Measurements from ENCODE around the gene NDUFV3. TPM values are rescaled to one million over a fixed set of nuclear protein-coding genes. Genes with fewer than 3 reads are reported as not detected.

The NDUFV3 gene
- total RNA-seq, 1 donor from 2014 or later, result 33.9 TPM

DNA sequence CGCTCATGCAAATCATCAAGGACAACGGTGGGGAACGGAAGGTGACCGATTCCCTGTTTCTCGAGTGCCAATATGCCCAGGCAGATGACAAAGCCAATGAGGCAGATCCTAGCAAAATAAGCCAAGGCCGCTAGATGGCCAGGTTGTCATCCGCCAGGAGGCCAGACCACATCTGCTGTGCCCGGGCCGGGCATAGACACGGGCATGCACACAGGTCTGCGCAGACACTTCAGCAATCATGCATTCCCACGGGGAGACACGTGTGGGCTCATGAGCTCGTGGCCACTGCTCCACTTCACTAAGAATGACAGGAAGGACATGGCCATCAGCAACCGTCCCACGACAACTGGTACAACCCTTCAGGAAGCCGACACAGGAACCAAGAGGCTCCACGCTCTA, 37.2 kb upstream of the NDUFV3 start:
- intact Hi-C loops (cut with micrococcal nuclease), result no loop called here

DNA sequence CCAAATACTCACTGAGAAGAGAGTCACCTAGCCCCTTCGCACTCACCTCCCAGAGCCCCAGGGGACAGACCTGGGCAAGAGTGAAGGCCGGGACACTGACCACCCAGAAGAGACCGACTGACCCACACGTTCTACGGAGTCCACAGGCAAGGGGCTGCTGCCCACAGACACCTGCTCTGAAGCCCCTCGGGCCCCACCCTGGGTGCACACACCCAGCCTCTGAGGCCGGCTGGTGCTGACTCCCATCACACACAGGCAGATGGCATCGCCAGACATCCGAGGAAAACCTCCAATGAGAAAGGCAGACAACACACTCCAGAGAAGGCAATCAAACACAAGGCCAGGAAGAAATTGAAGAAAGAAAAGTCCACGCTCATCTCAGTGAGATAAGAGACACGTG, 35.9 kb upstream of the NDUFV3 start:
- intact Hi-C loops (cut with micrococcal nuclease), result no loop called here

DNA sequence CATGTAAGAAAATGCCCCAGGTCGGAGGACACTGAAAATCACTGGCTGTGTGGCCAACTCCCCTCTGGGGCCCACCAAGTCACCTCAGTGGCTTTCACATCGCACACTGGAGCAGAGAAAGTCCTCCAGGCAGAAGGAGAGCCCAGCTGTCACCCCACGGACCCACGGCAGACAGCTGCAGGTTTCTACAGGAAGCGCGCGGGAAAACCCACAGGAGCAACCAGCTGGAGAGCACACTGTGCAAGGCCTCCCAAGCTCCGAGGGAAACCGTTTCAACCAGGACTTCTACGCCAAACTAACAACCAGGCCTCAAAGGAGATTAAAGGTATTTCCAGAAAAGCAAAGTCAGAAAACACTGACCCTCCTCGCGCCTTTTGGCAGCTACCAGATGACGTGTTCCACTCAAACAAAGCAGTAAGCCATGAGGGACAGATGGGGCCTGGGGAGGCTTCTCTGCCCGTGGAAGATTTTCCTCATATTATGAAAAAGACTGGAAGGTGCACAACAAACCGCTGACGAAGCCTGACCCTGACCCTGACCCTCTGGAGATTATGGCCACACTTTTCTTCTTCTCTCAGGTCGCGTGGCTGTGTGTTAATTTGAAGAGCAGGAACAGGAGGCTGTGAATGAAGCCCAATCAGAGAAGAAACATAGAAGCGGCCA, 34.8 kb upstream of the NDUFV3 start:
- intact Hi-C loops (cut with micrococcal nuclease), result no loop called here

DNA sequence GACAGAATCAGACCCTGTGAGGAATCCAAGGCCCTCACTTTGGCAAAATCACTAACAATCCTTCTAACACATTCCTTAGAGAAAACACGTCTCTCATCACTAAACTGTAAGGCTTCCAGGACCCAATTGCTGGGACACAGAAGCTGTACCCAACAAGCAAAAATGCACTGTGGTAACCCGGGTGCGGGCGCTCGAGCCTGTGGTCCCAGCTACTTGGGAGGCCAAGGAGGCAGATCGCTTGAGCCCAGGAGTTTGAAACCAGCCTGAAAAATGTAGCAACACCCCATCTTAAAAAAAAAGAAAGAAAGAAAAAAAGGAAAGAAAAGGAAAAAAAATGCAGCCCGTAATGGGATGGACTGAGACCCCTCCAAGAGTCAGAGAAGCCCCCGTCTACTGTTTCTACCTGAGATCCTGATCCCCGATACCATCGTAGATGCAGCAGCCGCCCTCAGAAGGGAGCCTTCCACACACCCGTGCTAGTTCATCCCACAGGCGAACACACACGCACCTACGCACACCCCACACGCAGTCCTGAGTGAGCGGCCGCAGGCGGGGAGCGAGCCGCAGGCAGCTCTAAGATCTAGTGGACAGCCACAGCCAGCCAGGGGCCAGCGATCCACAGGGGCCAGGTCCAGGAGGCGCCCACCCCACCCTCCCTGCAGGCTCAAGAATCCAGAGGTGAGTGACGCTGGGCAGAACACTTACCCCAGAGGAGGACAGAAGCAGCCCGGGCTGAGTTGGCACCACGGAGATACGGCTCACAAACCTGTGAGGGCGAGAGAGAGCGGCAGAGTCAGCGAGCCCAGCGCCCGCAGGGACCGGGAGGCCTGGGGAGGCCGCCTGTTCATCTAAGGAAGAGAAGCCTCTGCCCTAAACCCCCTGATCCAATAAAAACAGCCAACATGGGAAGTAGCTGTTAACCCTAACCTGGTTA, 33.9 kb upstream of the NDUFV3 start:
- intact Hi-C loops (cut with micrococcal nuclease), result no loop called here

DNA sequence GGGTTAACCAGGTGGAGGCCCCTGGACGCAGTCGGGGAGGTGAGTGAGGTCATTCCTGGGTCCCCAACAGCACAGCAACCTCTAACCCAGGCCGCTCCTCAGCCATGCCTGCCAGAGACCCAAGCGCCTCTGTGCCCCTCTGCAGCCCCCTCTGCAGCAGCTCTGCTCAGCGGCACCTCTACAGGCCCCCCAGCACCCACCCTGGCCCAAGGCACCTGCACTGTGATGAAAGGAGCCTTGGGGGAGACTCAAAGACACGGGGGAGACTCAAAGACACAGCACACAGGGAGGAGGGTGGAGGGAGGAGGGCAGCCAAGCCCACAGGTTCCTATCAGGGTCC, 33.2 kb upstream of the NDUFV3 start:
- intact Hi-C loops (cut with micrococcal nuclease), result loop anchor here (10.0 kb wide), 1 partner anchor 55 kb away; no protein-coding TSS in a partner anchor

DNA sequence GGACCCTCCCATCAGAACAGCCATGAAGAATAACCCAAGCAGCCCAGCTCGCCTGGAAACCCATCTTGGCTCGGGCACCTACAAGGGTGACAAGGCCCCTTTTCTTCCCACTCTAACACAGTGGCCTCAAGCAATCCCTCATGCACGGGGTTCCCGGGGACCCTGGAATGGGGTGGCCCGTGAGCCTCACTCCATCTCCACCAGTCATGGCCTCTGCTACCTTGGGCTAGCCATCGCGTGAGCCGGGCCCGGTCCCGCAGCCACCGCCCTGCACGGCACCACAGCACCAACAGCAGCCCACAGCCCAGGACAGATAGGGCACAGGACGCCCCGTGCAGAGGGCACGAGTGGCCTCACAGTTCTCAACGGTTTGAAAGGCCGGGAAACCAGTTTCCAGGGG, 32.8 kb upstream of the NDUFV3 start:
- intact Hi-C loops (cut with micrococcal nuclease), result loop anchor here (10.0 kb wide), 1 partner anchor 54 kb away; no protein-coding TSS in a partner anchor

DNA sequence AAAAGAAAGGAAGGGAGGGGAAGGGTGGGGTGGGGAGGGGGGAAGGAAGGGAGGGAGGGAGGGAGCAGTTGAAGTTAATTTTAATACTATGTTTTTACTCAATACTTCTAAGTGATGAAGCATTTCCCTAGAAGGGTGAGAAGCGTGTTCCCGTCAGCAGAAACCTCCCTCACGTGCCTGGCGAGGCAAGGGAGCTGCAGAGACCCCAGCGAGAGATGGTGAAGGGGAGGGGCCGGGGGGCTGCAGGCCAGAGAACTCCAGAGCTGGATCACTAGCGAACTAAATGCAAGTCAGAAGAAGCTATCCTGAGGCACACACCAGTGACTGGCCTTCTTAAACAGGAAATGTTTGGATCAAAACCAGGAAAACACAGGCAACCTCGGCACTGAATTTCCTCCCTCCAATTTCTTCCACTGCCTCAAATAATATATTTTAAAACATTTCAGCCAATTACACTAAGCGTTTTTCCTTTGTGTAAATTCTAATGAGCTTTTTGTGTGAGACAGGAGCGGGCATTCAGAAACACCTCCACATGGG, 31.7 kb upstream of the NDUFV3 start:
- intact Hi-C loops (cut with micrococcal nuclease), result loop anchor here (10.0 kb wide), 1 partner anchor 53 kb away; no protein-coding TSS in a partner anchor

DNA sequence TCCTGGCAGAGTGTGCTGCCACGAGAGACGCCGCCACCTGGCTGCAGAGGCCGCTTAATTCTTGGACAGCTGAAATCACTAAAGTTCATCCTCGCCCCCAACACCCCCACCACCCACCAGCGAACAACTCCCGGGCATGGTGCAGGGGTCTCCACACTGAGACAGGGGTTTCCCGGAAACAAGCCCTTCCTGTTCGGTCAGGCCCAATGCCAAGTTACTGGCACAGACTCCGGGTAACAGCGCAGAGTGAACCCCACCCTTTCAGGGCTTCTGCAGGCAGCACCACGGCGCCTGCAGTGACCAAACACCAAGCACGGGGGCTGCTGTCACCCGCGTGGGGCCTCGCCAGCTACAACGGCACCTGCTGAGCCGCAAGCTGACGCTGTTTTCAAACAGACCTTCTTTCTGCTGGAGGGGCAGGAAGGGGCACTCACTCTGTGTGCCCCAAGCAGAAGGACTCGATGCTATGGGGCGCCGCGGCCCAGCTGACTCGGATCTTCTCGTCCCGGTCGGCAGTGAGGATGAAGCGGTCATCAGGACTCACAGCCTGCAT, 31.2 kb upstream of the NDUFV3 start:
- intact Hi-C loops (cut with micrococcal nuclease), result loop anchor here (10.0 kb wide), 1 partner anchor 53 kb away; no protein-coding TSS in a partner anchor

DNA sequence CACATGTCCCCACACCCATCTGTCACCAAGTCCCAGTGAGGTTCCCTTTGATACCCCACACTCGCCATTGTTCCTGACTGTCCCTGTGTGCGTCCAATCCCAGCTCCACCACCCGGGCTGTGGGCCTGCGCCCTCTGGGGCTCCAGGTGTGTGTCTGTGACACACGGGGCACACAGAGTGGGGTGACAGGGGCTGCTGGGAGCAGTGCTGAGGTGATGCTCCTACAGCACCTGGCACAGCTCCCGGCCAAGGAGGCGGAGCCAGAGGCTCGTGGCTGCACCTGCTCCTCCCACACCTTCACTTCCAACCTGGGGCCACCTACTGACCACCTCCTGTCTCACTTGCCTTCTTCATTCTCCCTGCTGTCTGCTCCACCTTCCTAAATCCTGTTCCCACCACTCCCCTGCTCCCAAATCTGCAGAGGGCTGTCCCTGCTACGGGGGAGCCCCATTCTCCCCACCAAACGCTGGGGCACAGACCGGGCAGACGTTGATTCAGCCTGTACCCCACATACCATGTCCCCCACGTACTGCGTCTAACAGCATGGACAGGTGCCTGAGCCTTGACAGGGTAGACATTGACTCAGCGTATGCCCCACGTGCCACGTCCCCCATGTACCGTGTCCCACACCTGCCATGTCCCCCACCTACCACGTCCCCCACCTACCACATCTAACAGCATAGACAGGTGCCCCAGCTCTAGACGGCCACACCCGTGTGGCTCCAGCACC, 30.2 kb upstream of the NDUFV3 start:
- intact Hi-C loops (cut with micrococcal nuclease), result loop anchor here (10.0 kb wide), 1 partner anchor 52 kb away; no protein-coding TSS in a partner anchor

DNA sequence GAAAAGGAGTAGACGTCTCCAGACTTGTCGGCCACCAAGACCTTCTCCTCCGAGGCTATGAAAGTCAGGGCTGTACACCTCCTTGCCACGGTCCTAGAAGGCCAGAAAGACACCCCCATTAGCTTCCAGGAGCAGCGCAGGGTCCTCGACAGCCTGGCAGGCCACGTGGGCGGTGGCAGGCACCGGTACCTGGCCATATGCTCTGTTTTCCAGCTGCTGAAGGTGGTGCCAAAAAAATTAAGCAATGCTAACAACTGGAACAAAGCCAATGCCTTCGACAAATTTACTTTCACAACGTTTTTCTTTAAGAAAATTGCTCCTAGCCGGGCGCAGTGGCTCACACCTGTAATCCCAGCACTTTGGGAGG, 29.6 kb upstream of the NDUFV3 start:
- intact Hi-C loops (cut with micrococcal nuclease), result loop anchor here (10.0 kb wide), 1 partner anchor 51 kb away; no protein-coding TSS in a partner anchor

DNA sequence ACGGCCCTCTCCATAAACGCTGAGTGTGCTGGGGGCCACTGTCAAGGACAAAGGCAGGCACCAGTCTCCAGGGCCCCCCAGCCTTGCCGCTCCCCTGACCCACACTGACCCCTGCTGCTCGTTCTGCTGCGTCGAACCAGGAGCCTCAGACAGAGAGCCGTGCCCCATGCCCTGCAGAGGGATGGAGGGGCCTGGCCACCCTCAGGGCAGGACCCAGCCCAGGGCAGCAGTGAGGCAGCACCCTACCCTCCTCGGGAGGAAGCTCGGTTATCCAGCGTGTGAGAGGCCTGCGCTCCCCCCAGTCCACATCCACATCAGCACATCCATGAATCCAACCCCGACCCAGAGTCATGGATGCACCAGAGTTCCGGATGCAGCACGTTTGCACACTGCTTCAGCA, 28.8 kb upstream of the NDUFV3 start:
- intact Hi-C loops (cut with micrococcal nuclease), result loop anchor here (10.0 kb wide), 1 partner anchor 51 kb away; no protein-coding TSS in a partner anchor

DNA sequence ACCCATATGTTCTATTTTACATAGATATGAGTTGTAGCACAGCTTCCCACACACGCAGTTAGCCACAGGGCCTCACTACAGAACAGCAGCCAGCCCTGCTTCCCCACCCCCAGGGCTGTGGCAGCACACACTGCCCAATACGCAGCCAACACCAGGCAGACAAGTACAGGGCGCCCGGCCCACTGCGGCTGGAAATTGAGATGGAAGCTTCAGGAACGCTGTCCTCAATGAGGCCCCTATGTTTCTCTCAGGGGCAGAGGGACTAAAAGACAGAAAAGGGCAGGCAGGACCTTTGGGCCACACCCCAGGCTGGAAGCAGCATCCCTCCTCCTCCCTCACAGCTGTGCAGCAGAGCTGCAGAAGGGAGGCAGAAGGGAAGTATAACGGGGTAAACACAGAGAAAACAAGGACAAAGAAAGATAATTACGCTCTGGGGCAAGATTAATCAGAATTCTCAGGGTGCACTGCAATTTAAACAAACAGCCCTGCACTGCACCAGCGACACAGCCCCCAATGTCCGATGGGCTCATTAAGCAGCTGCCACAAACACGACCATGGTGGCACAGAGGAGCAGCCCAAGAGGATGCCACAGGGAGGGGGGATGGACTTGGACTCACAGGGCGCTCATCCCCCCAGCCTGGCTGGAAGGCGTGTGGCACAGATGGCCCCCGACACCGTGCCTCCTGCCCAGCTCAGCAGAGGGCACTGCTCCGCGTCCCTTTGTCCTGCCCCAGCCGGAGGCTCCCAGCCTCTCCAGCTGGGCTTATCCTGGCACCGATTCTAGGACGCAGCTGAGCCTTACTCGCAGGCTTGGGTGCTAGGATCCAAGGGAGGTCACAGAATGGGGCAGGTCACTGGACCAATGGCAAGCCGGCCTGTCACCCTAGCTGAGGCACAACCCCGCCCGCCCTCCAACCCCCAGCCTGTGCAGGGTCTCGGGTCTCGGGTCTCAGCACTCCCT, 28.0 kb upstream of the NDUFV3 start:
- intact Hi-C loops (cut with micrococcal nuclease), result loop anchor here (10.0 kb wide), 1 partner anchor 50 kb away; no protein-coding TSS in a partner anchor

DNA sequence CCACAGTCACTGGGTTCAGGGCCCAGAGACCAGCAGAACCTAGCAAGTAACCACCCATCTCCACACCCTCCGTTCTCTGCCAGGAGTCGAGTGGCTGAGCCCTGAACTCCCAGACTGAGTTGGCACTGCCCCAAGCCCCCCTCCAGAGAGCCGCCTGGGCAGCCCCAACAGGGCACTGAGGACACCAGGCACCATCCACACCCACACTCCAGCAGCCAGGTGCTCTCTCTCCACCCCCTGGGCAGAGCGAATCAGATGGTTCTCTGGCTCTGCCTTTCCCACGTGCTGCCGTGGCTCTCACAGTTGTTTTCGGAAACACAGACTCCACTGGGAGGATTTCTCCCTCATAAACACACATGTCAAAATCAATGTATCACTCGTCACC, 27.3 kb upstream of the NDUFV3 start:
- intact Hi-C loops (cut with micrococcal nuclease), result loop anchor here (10.0 kb wide), 1 partner anchor 49 kb away; no protein-coding TSS in a partner anchor

DNA sequence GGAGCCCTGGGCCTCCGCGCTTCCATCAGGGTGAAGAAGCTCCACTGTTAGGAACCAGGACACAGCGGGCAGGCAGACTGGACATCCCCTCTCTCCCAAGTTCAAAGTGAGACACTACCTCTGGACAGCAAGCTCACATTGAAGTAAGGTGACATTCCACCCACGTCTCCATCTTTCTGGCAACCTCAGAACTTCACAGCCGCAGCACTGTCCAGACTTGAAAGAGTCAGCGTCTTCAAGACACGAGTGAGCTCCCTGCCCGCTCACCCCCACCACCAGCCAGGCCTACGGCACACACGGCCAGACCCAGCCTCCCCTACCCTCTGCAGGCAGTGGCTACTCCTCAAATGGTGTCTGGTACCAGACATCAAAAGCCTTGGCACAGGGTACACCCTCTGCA, 24.9 kb upstream of the NDUFV3 start:
- intact Hi-C loops (cut with micrococcal nuclease), result loop anchor here (10.0 kb wide), 1 partner anchor 47 kb away; no protein-coding TSS in a partner anchor

DNA sequence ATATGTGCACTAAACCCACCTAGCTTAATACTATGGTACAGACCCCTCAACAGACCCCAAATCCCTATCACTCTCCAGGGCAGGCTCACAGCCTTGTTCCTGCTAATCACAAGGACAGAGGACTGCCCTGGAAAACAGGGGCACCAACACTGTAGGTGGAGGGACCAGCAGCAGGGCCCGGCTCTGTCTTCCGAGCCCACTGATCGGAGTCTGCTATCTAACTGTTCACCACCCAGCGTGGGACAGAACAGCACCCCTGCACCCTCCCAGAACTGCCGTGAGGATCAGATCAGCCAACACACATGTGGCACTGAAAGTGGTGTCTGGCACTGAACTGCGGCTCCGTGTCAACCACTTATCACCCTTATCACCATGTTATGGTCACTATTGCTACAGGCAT, 20.0 kb upstream of the NDUFV3 start:
- intact Hi-C loops (cut with micrococcal nuclease), result loop anchor here (10.0 kb wide), 1 partner anchor 638 kb away; no protein-coding TSS in a partner anchor

DNA sequence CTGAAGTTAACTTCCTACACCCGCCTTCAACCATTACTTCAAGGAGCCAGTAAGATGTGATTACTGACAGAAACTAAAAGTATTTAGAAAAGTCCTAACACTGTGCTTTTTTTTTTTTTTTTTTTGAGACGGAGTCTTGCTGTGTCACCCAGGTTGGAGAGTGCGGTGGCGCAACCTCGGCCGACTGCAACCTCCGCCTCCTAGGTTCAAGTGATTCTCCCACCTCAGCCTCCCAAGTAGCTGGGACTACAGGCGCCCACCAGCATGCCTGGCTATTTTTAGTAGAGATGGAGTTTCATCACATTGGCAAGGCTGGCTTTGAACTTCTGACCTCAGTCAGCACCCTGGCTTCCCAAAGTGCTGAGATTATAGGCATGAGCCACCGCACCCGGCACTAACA, 17.3 kb upstream of the NDUFV3 start:
- intact Hi-C loops (cut with micrococcal nuclease), result loop anchor here (5.0 to 10.0 kb wide), 3 partner anchors 349 to 641 kb away; partner anchors contain the start of gene SLC37A1

DNA sequence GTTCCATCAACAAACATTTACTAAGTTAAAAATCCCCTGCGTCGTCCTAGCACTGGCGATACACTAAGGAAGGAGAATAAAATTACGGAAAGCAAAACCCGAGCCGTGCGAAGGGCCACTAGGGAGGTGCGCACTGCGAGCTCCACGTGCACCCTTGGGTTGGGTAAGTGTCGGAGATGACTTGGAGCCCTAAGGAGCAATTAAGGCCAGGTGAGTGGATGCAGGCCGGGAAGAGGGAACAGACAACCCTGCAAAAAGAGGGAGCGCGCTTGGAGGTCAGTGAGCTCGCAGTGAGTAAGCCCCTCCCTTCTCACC, 14.5 kb upstream of the NDUFV3 start:
- intact Hi-C loops (cut with micrococcal nuclease), result loop anchor here (5.0 to 10.0 kb wide), 3 partner anchors 351 to 644 kb away; partner anchors contain the start of gene SLC37A1

DNA sequence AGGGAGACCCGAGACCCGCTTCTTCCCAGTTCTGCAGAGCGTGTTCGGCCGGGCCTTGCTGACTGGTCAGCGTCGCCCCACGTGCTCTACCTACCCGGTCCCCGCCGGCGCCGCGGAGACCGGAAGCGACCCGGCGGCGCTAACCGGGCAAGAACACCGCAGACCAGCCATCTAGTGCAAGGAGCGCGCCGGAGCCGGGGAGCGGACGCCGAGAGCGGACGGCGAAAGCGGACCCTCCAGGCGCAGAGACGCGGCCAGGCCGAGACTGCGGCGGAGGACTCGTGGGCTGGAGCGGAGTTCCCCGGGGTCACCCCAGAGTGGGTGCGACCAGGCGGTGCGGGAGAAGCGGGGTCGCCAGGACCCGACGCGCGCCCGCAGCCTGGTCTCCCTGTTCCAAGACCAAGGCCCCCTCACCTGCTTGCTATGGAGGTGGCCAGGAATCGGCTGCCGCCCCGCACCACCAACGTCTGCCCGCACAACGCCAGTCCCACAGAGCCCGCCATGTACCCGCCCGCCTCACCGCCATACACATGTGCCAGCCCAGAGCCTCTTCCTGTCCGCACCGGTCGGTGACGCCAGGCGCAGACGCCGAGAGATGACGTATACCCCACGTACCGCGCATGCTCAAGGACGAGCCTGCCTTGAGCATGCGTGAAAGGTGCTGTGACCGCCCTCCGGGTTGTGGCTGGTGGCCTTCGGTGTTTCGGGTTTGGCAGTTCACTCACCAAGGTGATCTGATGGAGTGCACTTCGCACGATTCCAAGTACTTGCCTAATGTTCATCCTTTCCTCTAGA, 13.9 kb upstream of the NDUFV3 start, which contains the start of gene WDR4:
Gene WDR4 (minus strand): TSS at position 547 of the 795 bp plus-strand sequence. CDS start 44 bp downstream, at position 503.
- intact Hi-C loops (cut with micrococcal nuclease), result loop anchor here (1.0 to 10.0 kb wide), 10 partner anchors 14 to 780 kb away; partner anchors contain the start of genes HSF2BP, NDUFV3, PKNOX1 and RRP1B
